ENCODE data around the gene TP53BP1.
A peak's percentile ranks its signal among the peaks of the same experiment; 100 is the strongest.

DNA sequence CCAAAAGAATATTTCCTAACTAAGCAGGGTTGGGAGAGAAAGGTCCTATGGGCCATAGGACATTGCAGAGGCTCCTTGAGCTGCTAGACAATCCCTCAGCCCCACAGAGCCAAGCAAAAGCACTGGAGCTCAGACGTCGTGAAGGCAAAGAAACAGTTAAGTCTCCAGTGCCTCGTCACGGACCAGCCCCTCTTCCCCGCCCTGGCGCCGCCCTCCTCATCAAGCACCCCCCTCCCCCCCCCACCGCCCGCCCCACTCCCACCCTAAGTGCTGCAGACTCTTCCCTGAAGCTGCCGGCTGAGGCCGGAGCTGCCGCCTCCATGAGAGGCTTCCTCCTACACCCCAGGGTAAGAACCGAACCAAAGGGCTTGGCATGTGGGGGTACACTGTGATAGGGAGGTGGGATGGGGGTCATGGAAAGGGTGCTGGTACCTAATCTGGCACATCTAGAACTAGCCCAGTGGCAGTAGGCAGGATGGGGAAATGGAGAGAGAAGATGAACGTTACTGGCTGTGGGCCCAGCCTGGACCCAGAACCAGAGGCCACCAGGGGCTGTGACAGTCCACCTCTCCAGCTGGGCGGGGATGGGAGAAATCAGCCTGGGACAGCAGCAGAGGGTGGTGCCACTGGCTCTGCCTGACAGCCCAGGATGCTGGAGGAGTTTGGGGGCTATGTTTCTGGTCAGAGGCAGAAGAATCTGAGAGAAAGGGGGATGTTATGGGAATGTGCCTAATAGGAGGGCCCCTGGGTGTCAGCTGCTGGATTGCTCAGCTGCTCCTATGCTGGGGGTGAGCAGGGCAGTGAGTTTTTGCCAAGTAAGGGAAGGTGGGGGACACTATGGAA, 24.6 kb upstream of the TP53BP1 start, which contains the start of gene MAP1A:
- no peak for TF ChIP-seq POLR2A (IDR thresholded peaks at IDR 0.05)
- TF ChIP-seq, protein P1, sequence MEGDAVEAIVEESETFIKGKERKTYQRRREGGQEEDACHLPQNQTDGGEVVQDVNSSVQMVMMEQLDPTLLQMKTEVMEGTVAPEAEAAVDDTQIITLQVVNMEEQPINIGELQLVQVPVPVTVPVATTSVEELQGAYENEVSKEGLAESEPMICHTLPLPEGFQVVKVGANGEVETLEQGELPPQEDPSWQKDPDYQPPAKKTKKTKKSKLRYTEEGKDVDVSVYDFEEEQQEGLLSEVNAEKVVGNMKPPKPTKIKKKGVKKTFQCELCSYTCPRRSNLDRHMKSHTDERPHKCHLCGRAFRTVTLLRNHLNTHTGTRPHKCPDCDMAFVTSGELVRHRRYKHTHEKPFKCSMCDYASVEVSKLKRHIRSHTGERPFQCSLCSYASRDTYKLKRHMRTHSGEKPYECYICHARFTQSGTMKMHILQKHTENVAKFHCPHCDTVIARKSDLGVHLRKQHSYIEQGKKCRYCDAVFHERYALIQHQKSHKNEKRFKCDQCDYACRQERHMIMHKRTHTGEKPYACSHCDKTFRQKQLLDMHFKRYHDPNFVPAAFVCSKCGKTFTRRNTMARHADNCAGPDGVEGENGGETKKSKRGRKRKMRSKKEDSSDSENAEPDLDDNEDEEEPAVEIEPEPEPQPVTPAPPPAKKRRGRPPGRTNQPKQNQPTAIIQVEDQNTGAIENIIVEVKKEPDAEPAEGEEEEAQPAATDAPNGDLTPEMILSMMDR (IDR thresholded peaks at IDR 0.05): peak in 1 of 12 donors; percentile 11

Data from heart left ventricle (tissue), 13 donors.